ENCODE measurements around the gene CLMN. TPM values are rescaled to one million over a fixed set of nuclear protein-coding genes. Genes with fewer than 3 reads are reported as not detected.

The CLMN gene
- total and polyA plus RNA-seq, 2 of the 8 experiments (the other 6 are each of a cell fraction or from before 2014, with no cell fraction given): 1.6 to 8.2 TPM

GRCh38 chr14:95232894-95233584 lies 86.7 kb downstream of the CLMN start:
- H3K14ac ChIP-seq (ENCODE audit: insufficient read length): no peak overlapping the region
- H3K79me1 ChIP-seq (ENCODE audit: low read depth, low read length): no peaks in the 10 kb centered on the region
- no peak overlapping the region for H3K4me3 ChIP-seq (ENCODE audit: extremely low read depth in 1 of 4, insufficient read depth in 2 of 4, low read depth in 3 of 4, low read length in 4 of 4)
- TF ChIP-seq ZNF274 (IDR thresholded peaks at IDR 0.05; ENCODE audit: borderline replicate concordance, extremely low read depth, low read length) (no peak), CBX5 (IDR thresholded peaks at IDR 0.05; ENCODE audit: low read depth, low read length) (no peak), TCF12 (IDR thresholded peaks at IDR 0.05; ENCODE audit: low read depth, low read length) (no peak), EP300 (IDR thresholded peaks at IDR 0.05; ENCODE audit: borderline replicate concordance in 1 of 2, low read depth in 2 of 2, low read length in 2 of 2) (no peak)
- H2BK15ac ChIP-seq (ENCODE audit: low read length): no peak overlapping the region
- ChIA-PET POLR2A (ENCODE audit: partially characterized antibody) (no interaction called here), CTCF (ENCODE audit: partially characterized antibody) (interaction anchor here (1.2 kb wide), 1 partner anchor 11 kb away, joined by 4 read pairs; no protein-coding TSS in a partner anchor)
- H4K91ac ChIP-seq (replicated peaks; ENCODE audit: insufficient read length, low read length): no peak overlapping the region
- no peak overlapping the region for H3K4me2 ChIP-seq (ENCODE audit: insufficient read depth in 1 of 2, low read depth in 2 of 2, low read length in 2 of 2)
- H3K9me3 ChIP-seq (ENCODE audit: insufficient read depth in 2 of 2, low read depth in 1 of 2, low read length in 1 of 2): no peaks in the 10 kb centered on the region
- no peak overlapping the region for H2AFZ ChIP-seq (ENCODE audit: low read length)
- FAIRE-seq (no peak), DNase-seq (ENCODE audit: low read depth in 1 of 2, low spot score in 2 of 2) (no peak)
- no peak overlapping the region for H3K18ac ChIP-seq (ENCODE audit: extremely low read depth, low read length)
- no peaks in the 10 kb centered on the region for H3K79me2 ChIP-seq (ENCODE audit: control insufficient read depth in 1 of 2, insufficient read depth in 2 of 2, low read length in 2 of 2)
- no peak overlapping the region for H2BK120ac ChIP-seq (replicated peaks; ENCODE audit: low read depth, low read length)
- H4K8ac ChIP-seq (ENCODE audit: extremely low read depth, insufficient read depth, low read length): no peak overlapping the region
- H2BK5ac ChIP-seq (ENCODE audit: low read depth, low read length): no peak overlapping the region
- no peak overlapping the region for H3K23ac ChIP-seq (ENCODE audit: insufficient read length)
- H3K23me2 ChIP-seq (ENCODE audit: low read depth, low read length): peaks cover 2% of the 10 kb centered on the region; the same call in 1 of the 2 replicates
- H3K4me1 ChIP-seq (replicated peaks in 1 of 4; ENCODE audit: control insufficient read depth in 3 of 4, insufficient read depth in 4 of 4, low read length in 3 of 4): peaks cover 0 to 3% (median 0%) of the 10 kb centered on the region in 4 experiments; a peak in 1 of 7 replicates
- H2BK12ac ChIP-seq (ENCODE audit: low read depth, low read length): no peak overlapping the region
- no peaks in the 10 kb centered on the region for H3K27me3 ChIP-seq (replicated peaks in 1 of 4; ENCODE audit: control insufficient read depth in 3 of 4, extremely low read depth in 1 of 4, insufficient read depth in 3 of 4, low read length in 3 of 4)
- H3K4ac ChIP-seq (replicated peaks; ENCODE audit: insufficient read length, low read depth, low read length): no peak overlapping the region
- H4K5ac ChIP-seq (ENCODE audit: insufficient read length, low read depth, low read length): no peak overlapping the region
- H3K9ac ChIP-seq (replicated peaks in 1 of 4; ENCODE audit: extremely low read depth in 1 of 4, low read depth in 3 of 4, low read length in 3 of 4): no peak overlapping the region
- H2AK5ac ChIP-seq (ENCODE audit: low read depth, low read length): no peak overlapping the region
- H3K36me3 ChIP-seq (ENCODE audit: control insufficient read depth in 2 of 4, insufficient read depth in 4 of 4, low read length in 3 of 4): no peaks in the 10 kb centered on the region
- peaks cover 0 to 1% of the 10 kb centered on the region in 2 experiments for H4K20me1 ChIP-seq (replicated peaks in 1 of 2; ENCODE audit: control insufficient read depth in 1 of 2, insufficient read depth in 2 of 2, low read length in 2 of 2)
- no peak overlapping the region for H3K27ac ChIP-seq (ENCODE audit: low read depth, low read length)
- no peak overlapping the region for H2BK20ac ChIP-seq (ENCODE audit: low read length)
- no peak overlapping the region for H3K56ac ChIP-seq (replicated peaks; ENCODE audit: insufficient read length, low read depth, low read length)
- WGBS, 2 experiments (ENCODE audit: extremely low coverage in 1 of 2, insufficient coverage in 1 of 2, insufficient read length in 1 of 2, insufficient replicate concordance in 2 of 2, low coverage in 1 of 2, low lambda C conversion rate in 2 of 2, missing lambda C conversion rate in 1 of 2): 78% methylated on average over 3 of the region's 3 CpGs; no CpG with 5 or more reads in 1 of the 2 experiments

Measured in H1 (cell line).